Upper lobe of left lung (tissue), 6 donors: Measurements from ENCODE around the gene MYOCD. TPM values are rescaled to one million over a fixed set of nuclear protein-coding genes. Genes with fewer than 3 reads are reported as not detected.

Experiments
- ATAC-seq, 2 donors: fragments of 200-7000 bp; cut with Tn5 transposase; one replicate each; pipeline ENCODE4 v1.9.1; 2022; ENCODE audit warnings: mild to moderate bottlenecking in 2 of 2, moderate library complexity in 2 of 2; ENCODE audit not compliant: low FRiP score in 2 of 2
- DNase-seq, 2 donors: peaks; one replicate each; pipeline ENCODE4 v3.0.0-alpha.2; 2019 to 2020
- H3K27ac ChIP-seq, 4 donors: fragments of 200-600 bp; sonication (generic); one replicate each; pipeline ENCODE4 v1.5.1; 2016 to 2019
- H3K27me3 ChIP-seq, 4 donors: fragments of 200-600 bp; sonication (generic); one replicate each; pipeline ENCODE4 v1.5.1; 2017 to 2019
- H3K36me3 ChIP-seq, 4 donors: fragments of 200-600 bp; sonication (generic); one replicate each; pipeline ENCODE4 v1.5.1; 2016 to 2019
- H3K4me1 ChIP-seq, 4 donors: fragments of 200-600 bp; sonication (generic); one replicate each; pipeline ENCODE4 v1.5.1; 2018 to 2019
- H3K4me3 ChIP-seq, 4 donors: fragments of 200-600 bp; sonication (generic); one replicate each; pipeline ENCODE4 v1.5.1; 2017 to 2019; ENCODE audit warnings: mild to moderate bottlenecking in 2 of 4, moderate library complexity in 1 of 4
- H3K9me3 ChIP-seq, 4 donors: fragments of 200-600 bp; sonication (generic); one replicate each; pipeline ENCODE4 v1.5.1; 2018 to 2019
- CTCF ChIP-seq, 6 experiments: fragments of 450-650 bp in 4 of 6; fragments of 200-600 bp in 2 of 6; sonication (generic) in 2 of 6; IDR thresholded peaks; one replicate each; pipeline ENCODE4 v1.5.1; 2016 to 2019; ENCODE audit warnings: antibody characterized with exemption in 6 of 6
- EP300 ChIP-seq, 4 donors: sonication (generic); formaldehyde crosslinking; IDR thresholded peaks; one replicate each; pipeline ENCODE4 v1.5.1; 2017; ENCODE audit warnings: antibody characterized with exemption in 4 of 4, control low read depth in 2 of 4
- POLR2A ChIP-seq, 4 donors: fragments of 450-650 bp; IDR thresholded peaks; one replicate each; pipeline ENCODE4 v1.5.1; 2016 to 2017; ENCODE audit warnings: antibody characterized with exemption in 4 of 4, mild to moderate bottlenecking in 2 of 4
- POLR2AphosphoS5 ChIP-seq, 2 donors: sonication (generic); formaldehyde crosslinking; IDR thresholded peaks; one replicate each; pipeline ENCODE4 v1.5.1; 2017; ENCODE audit warnings: antibody characterized with exemption in 2 of 2
- WGBS, 2 donors: methylation state at CpG; one replicate each; pipeline ENCODE4 v1.1.5; 2017 to 2018; 5-methylcytosine and 5-hydroxymethylcytosine counted together
- total RNA-seq, 6 donors: library from RNA; depleted of rRNA in 4 of 6; stranded (reverse); fragments of >200 nt in 4 of 6; gene quantifications; one replicate each; pipeline versions ENCODE4 v1.1.0 to v1.2.1, GENCODE V29; 2016 to 2021
- donor health status: DM: no; HTN: no; CAD: no; lungs with moderate emphysema.
- donor health status: DM: no; HTN: yes; CAD: no; lungs with severe emphysema.

MYOCD gene
- total RNA-seq, 6 donors from 2014 or later = 0.89 to 5.2 (median 1.6) TPM

- H3K27ac ChIP-seq = no peak overlapping the region
- TF ChIP-seq EP300 (IDR thresholded peaks at IDR 0.05) = no peak
- no peak for TF ChIP-seq POLR2AphosphoS5 (IDR thresholded peaks at IDR 0.05)
- no peak for TF ChIP-seq CTCF (IDR thresholded peaks at IDR 0.05)
- TF ChIP-seq POLR2A (IDR thresholded peaks at IDR 0.05) = no peak
- ATAC-seq (no peak), DNase-seq (no peak)
- H3K4me1 ChIP-seq = no peaks in the 10 kb centered on the region
- WGBS, 2 donors = 71 to 73% methylated on average over 8 of the region's 8 CpGs
- no peaks in the 10 kb centered on the region for H3K9me3 ChIP-seq
- H3K4me3 ChIP-seq = no peak overlapping the region
- H3K27me3 ChIP-seq = no peaks in the 10 kb centered on the region
- no peaks in the 10 kb centered on the region for H3K36me3 ChIP-seq
Observed at GRCh38 chr17:12627177-12627629, 38.5 kb upstream of the MYOCD start.

GRCh38 chr17:12627781-12628451, 37.8 kb upstream of the MYOCD start:
- ATAC-seq (no peak), DNase-seq (no peak)
- Histone ChIP-seq H3K4me3 (no peak overlapping the region), H3K4me1 (no peaks in the 10 kb centered on the region), H3K27ac (no peak overlapping the region), H3K9me3 (no peaks in the 10 kb centered on the region), H3K27me3 (no peaks in the 10 kb centered on the region), H3K36me3 (no peaks in the 10 kb centered on the region)
- 68% methylated on average over 5 of the region's 5 CpGs for WGBS, 2 donors
- TF ChIP-seq POLR2A (IDR thresholded peaks at IDR 0.05) (no peak), EP300 (IDR thresholded peaks at IDR 0.05) (no peak), CTCF (IDR thresholded peaks at IDR 0.05) (no peak), POLR2AphosphoS5 (IDR thresholded peaks at IDR 0.05) (no peak)

GRCh38 chr17:12631076-12631475, 34.6 kb upstream of the MYOCD start:
- no peak for DNase-seq
- 72 to 83% methylated on average over 6 of the region's 6 CpGs for WGBS, 2 donors
- Histone ChIP-seq H3K4me1 (no peaks in the 10 kb centered on the region), H3K27me3 (no peaks in the 10 kb centered on the region), H3K36me3 (no peaks in the 10 kb centered on the region), H3K9me3 (no peaks in the 10 kb centered on the region), H3K4me3 (no peak overlapping the region), H3K27ac (no peak overlapping the region)
- ATAC-seq = no peak
- TF ChIP-seq CTCF (IDR thresholded peaks at IDR 0.05) (no peak), POLR2AphosphoS5 (IDR thresholded peaks at IDR 0.05) (no peak), POLR2A (IDR thresholded peaks at IDR 0.05) (no peak), EP300 (IDR thresholded peaks at IDR 0.05) (no peak)

- H3K4me1 ChIP-seq = no peaks in the 10 kb centered on the region
- no peaks in the 10 kb centered on the region for H3K36me3 ChIP-seq
- no peak overlapping the region for H3K27ac ChIP-seq
- no peaks in the 10 kb centered on the region for H3K9me3 ChIP-seq
- no peak overlapping the region for H3K4me3 ChIP-seq
- DNase-seq (no peak), ATAC-seq (no peak)
- H3K27me3 ChIP-seq = no peaks in the 10 kb centered on the region
- WGBS, 2 donors = 89 to 90% methylated on average over 5 of the region's 5 CpGs
- TF ChIP-seq EP300 (IDR thresholded peaks at IDR 0.05) (no peak), CTCF (IDR thresholded peaks at IDR 0.05) (no peak), POLR2AphosphoS5 (IDR thresholded peaks at IDR 0.05) (no peak), POLR2A (IDR thresholded peaks at IDR 0.05) (no peak)
Observed at GRCh38 chr17:12632785-12633184, 32.9 kb upstream of the MYOCD start.
